Measurements from ENCODE around the gene NAT8L.

NAT8L gene

DNA sequence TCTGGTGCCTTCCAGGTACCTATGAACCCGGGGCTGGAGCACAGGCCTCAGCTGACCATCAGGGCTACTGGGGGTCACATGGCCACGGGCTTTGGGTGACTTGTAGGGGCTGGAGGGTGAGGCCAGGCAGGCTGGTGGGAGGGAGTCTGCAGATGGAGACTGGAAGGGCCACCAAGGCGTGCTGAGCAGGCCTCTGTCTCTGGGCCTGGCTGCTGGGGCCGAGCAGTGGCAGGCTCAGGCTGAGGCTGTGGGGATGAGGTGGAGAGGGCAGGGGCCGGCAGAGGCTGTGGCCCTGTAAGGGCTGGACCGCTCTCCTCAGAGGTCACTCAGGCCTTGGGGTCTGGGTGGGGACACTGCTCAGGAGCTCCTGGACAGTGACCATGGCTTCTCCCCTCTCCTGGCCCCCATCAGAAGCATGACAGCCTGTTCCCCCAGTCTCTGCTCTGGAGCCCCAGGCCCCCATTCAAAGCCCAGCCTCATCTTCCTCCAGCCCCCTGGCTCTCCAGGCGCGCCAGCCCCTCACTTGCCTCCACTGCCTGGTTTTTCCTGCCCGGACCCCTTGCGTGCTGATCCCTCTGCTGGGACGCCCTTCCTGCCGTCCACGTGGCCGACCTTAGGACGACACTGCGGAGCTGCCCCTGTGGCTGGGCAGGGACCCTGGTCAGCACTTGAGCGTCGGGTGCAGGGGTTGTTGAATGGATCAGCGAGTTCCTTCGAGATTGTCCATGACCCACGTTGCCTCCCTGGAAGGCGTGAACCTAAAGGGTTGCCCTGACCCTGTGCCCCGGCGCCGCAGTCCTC is 11.1 kb upstream of the NAT8L start:
- Histone ChIP-seq H3K36me3 (ENCODE audit: insufficient read depth, low read length) (no peaks in the 10 kb centered on the region), H3K9me2 (ENCODE audit: low read depth, low read length) (no peaks in the 10 kb centered on the region), H3K9me3 (ENCODE audit: low read length) (no peaks in the 10 kb centered on the region), H3F3A (ENCODE audit: insufficient read depth, low read length) (no peaks in the 10 kb centered on the region), H4K20me1 (ENCODE audit: insufficient read depth, low read length) (no peaks in the 10 kb centered on the region), H3K27ac (ENCODE audit: low read depth, low read length, poor library complexity, severe bottlenecking) (no peak overlapping the region), H3K4me2 (ENCODE audit: low read length) (no peak overlapping the region), H2AFZ (ENCODE audit: low read length) (no peak overlapping the region), H3K4me3 (ENCODE audit: low read depth, low read length, poor library complexity, severe bottlenecking) (no peak overlapping the region), H3K27me3 (ENCODE audit: insufficient read depth, low read length) (no peaks in the 10 kb centered on the region), H3K79me2 (ENCODE audit: insufficient read depth, low read length) (no peaks in the 10 kb centered on the region), H3K4me1 (ENCODE audit: insufficient read depth, low read length, severe bottlenecking) (no peaks in the 10 kb centered on the region), H3K9ac (ENCODE audit: low read length) (no peak overlapping the region)
- TF ChIP-seq, protein P1, sequence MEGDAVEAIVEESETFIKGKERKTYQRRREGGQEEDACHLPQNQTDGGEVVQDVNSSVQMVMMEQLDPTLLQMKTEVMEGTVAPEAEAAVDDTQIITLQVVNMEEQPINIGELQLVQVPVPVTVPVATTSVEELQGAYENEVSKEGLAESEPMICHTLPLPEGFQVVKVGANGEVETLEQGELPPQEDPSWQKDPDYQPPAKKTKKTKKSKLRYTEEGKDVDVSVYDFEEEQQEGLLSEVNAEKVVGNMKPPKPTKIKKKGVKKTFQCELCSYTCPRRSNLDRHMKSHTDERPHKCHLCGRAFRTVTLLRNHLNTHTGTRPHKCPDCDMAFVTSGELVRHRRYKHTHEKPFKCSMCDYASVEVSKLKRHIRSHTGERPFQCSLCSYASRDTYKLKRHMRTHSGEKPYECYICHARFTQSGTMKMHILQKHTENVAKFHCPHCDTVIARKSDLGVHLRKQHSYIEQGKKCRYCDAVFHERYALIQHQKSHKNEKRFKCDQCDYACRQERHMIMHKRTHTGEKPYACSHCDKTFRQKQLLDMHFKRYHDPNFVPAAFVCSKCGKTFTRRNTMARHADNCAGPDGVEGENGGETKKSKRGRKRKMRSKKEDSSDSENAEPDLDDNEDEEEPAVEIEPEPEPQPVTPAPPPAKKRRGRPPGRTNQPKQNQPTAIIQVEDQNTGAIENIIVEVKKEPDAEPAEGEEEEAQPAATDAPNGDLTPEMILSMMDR (IDR thresholded peaks at IDR 0.05; ENCODE audit: low read length) = no peak
- no peak for TF ChIP-seq EZH2 (IDR thresholded peaks at IDR 0.05; ENCODE audit: borderline replicate concordance, low read length)

DNA sequence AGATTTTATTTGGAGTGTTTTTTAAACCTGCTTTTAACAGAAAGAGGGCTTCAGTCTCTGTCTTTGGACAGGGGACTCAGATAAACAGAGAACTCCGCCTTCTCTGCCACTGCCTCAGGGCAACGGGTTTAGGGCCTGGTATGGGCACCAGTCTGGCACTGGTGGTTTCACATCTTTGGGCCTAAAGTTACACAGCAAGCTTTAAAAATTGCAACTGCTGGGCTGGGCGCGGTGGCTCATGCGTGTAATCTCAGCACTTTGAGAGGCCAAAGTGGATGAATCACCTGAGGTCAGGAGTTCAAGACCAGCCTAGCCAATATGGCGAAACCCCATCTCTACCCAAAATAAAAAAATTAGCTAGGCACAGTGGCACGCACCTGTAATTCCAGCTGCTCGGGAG is 10.3 kb upstream of the NAT8L start:
- no peak overlapping the region for H3K4me2 ChIP-seq (ENCODE audit: low read length)
- H3K79me2 ChIP-seq (ENCODE audit: insufficient read depth, low read length) = no peaks in the 10 kb centered on the region
- no peaks in the 10 kb centered on the region for H3K27me3 ChIP-seq (ENCODE audit: insufficient read depth, low read length)
- H4K20me1 ChIP-seq (ENCODE audit: insufficient read depth, low read length) = no peaks in the 10 kb centered on the region
- no peaks in the 10 kb centered on the region for H3K9me3 ChIP-seq (ENCODE audit: low read length)
- no peak overlapping the region for H3K4me3 ChIP-seq (ENCODE audit: low read depth, low read length, poor library complexity, severe bottlenecking)
- H3K4me1 ChIP-seq (ENCODE audit: insufficient read depth, low read length, severe bottlenecking) = no peaks in the 10 kb centered on the region
- no peaks in the 10 kb centered on the region for H3K36me3 ChIP-seq (ENCODE audit: insufficient read depth, low read length)
- H2AFZ ChIP-seq (ENCODE audit: low read length) = no peak overlapping the region
- H3K9me2 ChIP-seq (ENCODE audit: low read depth, low read length) = no peaks in the 10 kb centered on the region
- H3F3A ChIP-seq (ENCODE audit: insufficient read depth, low read length) = no peaks in the 10 kb centered on the region
- H3K27ac ChIP-seq (ENCODE audit: low read depth, low read length, poor library complexity, severe bottlenecking) = no peak overlapping the region
- TF ChIP-seq EZH2 (IDR thresholded peaks at IDR 0.05; ENCODE audit: borderline replicate concordance, low read length) = no peak
- TF ChIP-seq, protein P1 (IDR thresholded peaks at IDR 0.05; ENCODE audit: low read length) = no peak
- no peak overlapping the region for H3K9ac ChIP-seq (ENCODE audit: low read length)

DNA sequence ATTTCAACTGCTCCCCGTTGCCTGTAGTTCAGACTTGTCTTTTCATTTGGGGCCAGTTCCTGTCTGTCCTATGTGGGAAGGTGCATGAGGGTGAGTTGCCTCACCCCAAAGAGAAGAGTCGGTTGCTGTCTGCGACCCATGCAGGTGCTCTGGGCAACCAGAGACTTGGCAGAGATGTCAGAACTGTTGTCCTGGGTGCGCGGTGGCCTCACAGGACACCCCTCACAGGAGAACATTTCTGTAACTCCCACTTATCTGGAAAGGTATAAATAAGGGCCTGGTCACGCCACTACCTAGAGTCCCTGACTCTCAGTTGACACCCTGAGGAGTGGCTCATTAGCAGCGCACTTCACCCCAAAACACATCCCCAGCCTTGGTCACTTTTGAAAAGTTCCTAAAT is 9.7 kb upstream of the NAT8L start:
- TF ChIP-seq, protein P1 (IDR thresholded peaks at IDR 0.05; ENCODE audit: low read length) = no peak
- TF ChIP-seq EZH2 (IDR thresholded peaks at IDR 0.05; ENCODE audit: borderline replicate concordance, low read length) = no peak
- Histone ChIP-seq H3K9ac (ENCODE audit: low read length) (no peak overlapping the region), H3F3A (ENCODE audit: insufficient read depth, low read length) (no peaks in the 10 kb centered on the region), H3K4me3 (ENCODE audit: low read depth, low read length, poor library complexity, severe bottlenecking) (no peak overlapping the region), H3K4me2 (ENCODE audit: low read length) (no peak overlapping the region), H3K36me3 (ENCODE audit: insufficient read depth, low read length) (no peaks in the 10 kb centered on the region), H3K79me2 (ENCODE audit: insufficient read depth, low read length) (no peaks in the 10 kb centered on the region), H3K27ac (ENCODE audit: low read depth, low read length, poor library complexity, severe bottlenecking) (no peak overlapping the region), H3K4me1 (ENCODE audit: insufficient read depth, low read length, severe bottlenecking) (no peaks in the 10 kb centered on the region), H3K27me3 (ENCODE audit: insufficient read depth, low read length) (no peaks in the 10 kb centered on the region), H4K20me1 (ENCODE audit: insufficient read depth, low read length) (no peaks in the 10 kb centered on the region), H3K9me3 (ENCODE audit: low read length) (no peaks in the 10 kb centered on the region), H3K9me2 (ENCODE audit: low read depth, low read length) (no peaks in the 10 kb centered on the region), H2AFZ (ENCODE audit: low read length) (no peak overlapping the region)

Data from OCI-LY1 (cell line).